K562 (cell line): ENCODE measurements around the gene SYVN1.

ENCODE experiments used
- C11orf30 ChIP-seq: fragments of 450-650 bp; IDR thresholded peaks from 2 replicates; pipeline ENCODE4 v1.6.1; 2016; ENCODE audit warnings: low read depth, mild to moderate bottlenecking
- E2F3 ChIP-seq: fragments of 250-450 bp; sonication (Bioruptor Pico); IDR thresholded peaks from 2 replicates; pipeline ENCODE4 v1.4.0; 2020; ENCODE audit warnings: mild to moderate bottlenecking
- RBM39 ChIP-seq: fragments of 200-400 bp; formaldehyde crosslinking; optimal IDR thresholded peaks from 2 replicates; pipeline ENCODE3; 2018; ENCODE audit warnings: low read depth, low read length
- RREB1 ChIP-seq: fragments of 250-450 bp; sonication (Bioruptor Pico); IDR thresholded peaks from 2 replicates; pipeline ENCODE4 v1.4.0; 2020
- SMARCA4 ChIP-seq: fragments of 450-650 bp; IDR thresholded peaks from 2 replicates; pipeline ENCODE4 v1.6.1; 2016
- ZNF140 ChIP-seq: fragments of 250-450 bp; sonication (Bioruptor Pico); IDR thresholded peaks from 2 replicates; pipeline ENCODE4 v1.8.0; 2021; ENCODE audit warnings: moderate library complexity, mild to moderate bottlenecking, inconsistent platforms

GRCh38 chr11:65104628-65105027, 29.7 kb downstream of the SYVN1 start:
- TF ChIP-seq RBM39 (no peak), RREB1 (CRISPR knock-in tag) (no peak), ZNF140 (CRISPR knock-in tag) (no peak), SMARCA4 (no peak), E2F3 (CRISPR knock-in tag) (no peak), C11orf30 (no peak)
